Mucosa of gallbladder (tissue), 1 donor: Measurements from ENCODE around the gene NLGN1. TPM values are rescaled to one million over a fixed set of nuclear protein-coding genes. Genes with fewer than 3 reads are reported as not detected.

Experiments used
- DNase-seq: peaks from one replicate; pipeline ENCODE4 v3.0.0-alpha.2; 2020; ENCODE audit warnings: low spot score
- total RNA-seq: library from RNA; stranded (reverse); gene quantifications from one replicate; pipeline ENCODE4 v1.2.1, GENCODE V29; 2021
- donor health status: DM: no; HTN: no; CAD: no.

NLGN1 gene
- total RNA-seq, 1 donor from 2014 or later: 8.8 TPM

DNA sequence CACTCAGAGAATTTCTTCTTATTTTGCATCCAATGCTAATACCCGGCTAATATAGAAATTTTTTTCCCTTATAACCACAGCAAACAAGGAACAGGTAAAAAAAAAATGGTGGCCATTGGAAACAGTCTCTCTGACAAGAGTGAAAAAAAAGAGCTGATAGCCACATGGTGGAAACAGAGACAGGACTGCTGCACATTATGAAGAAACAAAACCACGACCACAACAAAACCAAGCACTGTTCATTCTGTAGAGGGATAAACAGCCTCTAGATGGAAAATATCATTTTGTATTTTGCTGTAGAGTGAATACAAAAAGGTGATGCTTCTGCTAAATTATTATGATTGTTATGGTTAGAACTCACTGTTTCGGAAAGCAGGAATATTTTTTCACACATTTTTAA is 686.2 kb downstream of the NLGN1 start:
- DNase-seq: no peak

- no peak for DNase-seq
These were observed 692.0 kb downstream of the NLGN1 start for GRCh38 chr3:174089592-174089991.

DNA sequence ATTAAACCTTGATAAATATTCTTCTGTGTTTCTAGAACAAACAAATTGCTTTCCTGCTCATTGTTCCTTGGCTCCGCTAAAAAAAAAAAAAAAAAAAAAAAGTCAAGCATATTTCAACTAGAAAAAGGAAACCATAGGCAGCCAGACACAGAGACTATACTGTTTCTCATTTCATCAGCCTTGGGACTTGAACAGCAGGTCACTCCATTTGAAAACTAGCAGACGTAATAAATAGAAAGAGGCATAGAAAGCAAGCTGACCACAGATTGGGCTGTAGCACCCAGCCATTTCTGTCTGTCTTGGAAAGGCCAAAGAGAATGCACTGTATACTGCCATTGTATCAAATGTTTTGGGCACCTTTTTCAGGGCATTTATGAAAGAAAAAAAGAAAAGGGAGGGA is 697.1 kb downstream of the NLGN1 start:
- no peak for DNase-seq

GRCh38 chr3:174097686-174098085 is 700.1 kb downstream of the NLGN1 start:
- no peak for DNase-seq

DNA sequence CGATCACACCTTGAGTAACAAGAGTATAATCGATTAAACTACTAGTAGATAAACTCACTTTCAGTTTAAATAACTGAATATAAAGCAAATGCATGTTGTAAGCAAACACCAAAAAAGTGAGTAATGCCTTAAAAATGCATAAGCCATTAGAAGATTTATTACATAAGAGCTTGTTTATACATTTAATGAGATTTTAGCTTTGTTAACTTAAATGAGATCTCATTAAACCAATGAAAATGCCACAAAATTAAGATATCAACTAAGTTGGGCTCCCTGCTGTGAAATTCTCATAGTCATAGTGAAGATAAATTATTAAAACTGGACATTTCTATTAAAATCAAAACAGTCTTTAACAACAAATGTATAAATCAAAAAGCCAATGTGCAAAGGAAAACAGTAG is 701.2 kb downstream of the NLGN1 start:
- no peak for DNase-seq

GRCh38 chr3:174099724-174100123 is 702.2 kb downstream of the NLGN1 start:
- DNase-seq: no peak

GRCh38 chr3:174100744-174101143 is 703.2 kb downstream of the NLGN1 start:
- DNase-seq: no peak

GRCh38 chr3:174101244-174101643 is 703.7 kb downstream of the NLGN1 start:
- DNase-seq: no peak

DNA sequence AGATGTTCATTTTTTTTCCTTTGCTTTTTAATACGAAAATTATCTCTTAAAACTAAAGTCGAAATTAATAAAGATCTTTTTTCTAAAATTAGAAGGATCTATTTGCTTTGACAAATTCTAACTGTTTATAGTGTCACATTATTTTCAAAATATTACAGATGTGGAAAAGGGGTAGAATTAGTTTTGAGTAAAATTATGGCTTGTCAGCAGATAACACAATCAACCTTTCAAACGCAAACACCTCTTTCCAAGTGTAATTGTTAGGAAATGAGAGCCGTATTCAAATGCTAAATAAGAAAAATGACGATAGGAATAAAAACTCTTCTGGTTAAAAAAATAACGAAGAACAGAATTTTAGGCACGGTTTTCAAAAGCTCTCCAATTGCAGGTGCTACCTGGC is 704.7 kb downstream of the NLGN1 start:
- DNase-seq: no peak

DNA sequence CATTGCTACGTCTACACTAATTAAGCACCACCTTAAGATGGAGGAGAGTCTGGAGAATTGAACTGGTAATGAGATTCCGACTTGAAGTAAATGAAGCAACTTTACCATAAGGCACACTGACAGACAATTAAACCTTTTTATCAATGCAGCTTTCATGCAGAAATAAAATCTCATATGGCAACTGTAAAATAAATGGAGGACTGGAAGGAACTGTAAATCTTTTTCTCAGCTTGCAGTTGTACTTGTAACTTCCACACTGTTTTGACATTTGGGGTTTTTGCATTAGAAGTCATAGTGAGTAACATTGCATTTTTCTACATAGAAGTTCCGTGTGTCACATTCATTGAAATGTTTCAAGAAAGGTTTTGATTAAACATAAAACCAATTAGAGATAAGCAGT is 705.3 kb downstream of the NLGN1 start:
- DNase-seq: no peak

DNA sequence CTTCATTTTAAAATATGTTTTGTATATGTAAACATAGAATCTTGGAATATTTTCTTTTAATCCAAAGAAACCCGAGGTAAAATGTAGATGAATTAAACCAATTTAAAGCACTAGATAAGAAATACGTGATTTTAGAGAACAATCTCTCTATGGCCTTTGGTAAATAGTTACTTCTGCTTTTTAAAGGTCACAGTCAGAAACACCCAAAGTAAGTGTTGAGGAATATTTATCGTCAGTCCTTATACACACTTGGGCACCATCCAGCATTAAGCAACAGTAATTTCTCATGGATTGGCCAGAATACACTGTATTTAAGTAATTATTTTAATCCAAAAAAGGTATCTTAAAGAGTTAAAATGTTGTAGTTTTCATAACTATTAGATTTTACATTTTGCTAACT is 713.2 kb downstream of the NLGN1 start:
- no peak for DNase-seq

GRCh38 chr3:174111776-174112175 is 714.2 kb downstream of the NLGN1 start:
- no peak for DNase-seq

GRCh38 chr3:174116421-174116820 is 718.9 kb downstream of the NLGN1 start:
- no peak for DNase-seq

GRCh38 chr3:174120997-174121396 is 723.5 kb downstream of the NLGN1 start:
- DNase-seq: no peak

DNA sequence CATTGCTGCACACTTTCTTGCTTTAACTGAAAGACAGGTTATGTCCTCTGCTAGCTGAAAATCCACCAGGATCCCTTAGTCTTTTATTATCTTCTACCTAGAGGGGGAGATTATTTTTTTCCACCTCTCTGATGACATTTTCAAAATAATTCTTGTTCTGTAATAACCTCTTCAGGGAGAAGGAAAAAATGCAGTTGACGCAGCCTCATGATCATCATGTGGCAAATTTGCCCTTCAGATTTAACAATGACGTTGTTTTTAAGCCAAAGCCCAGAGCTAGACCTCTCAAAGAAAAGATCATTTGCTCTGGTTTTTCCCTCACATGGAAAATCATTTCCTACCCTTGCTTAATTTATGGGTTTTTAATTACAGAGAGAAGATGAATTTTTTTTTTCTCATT is 724.9 kb downstream of the NLGN1 start:
- DNase-seq: no peak

- DNase-seq: no peak
These were observed 727.8 kb downstream of the NLGN1 start for GRCh38 chr3:174125267-174125824.

GRCh38 chr3:174126990-174127758 is 729.6 kb downstream of the NLGN1 start:
- no peak for DNase-seq

- DNase-seq: no peak
These were observed 734.5 kb downstream of the NLGN1 start for GRCh38 chr3:174132006-174132405.

GRCh38 chr3:174132421-174133042 is 735.0 kb downstream of the NLGN1 start:
- DNase-seq: peak; percentile 61

DNA sequence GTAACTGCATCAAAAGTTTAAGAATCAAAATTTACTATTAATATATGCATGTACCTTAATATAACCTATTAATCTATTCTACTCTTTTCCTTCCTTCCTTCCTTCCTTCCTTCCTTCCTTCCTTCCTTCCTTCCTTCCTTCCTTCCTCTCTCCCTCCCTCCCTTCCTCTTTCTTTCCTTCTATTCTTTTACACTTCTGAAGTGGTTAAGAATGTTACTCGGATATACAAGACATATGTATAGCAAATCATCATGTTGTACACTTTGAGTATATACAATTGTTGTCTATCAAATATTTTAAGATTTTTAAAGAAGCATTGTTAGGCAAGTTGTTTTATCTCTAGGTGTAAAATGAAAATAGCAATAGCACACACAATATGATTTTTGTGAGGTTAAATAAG is 748.5 kb downstream of the NLGN1 start:
- DNase-seq: no peak

GRCh38 chr3:174147798-174148197 is 750.3 kb downstream of the NLGN1 start:
- DNase-seq: no peak

DNA sequence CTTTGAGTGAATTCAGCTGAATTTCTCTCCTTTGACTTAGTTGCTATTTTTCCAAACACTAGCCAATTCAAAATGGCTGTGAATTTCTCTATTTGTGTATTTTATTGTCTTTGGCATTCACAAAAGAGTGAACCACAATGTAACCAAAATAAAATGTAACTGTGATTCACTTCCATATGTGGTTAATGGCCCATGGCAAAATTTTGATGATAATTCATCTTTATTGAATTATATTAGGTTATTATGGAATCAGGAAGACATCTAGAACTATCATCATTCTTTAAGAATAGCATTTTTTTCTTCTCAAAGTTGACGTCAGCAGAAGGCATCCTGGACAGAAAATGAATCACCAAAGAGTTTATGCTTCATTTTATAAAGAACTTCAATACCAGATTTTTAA is 756.3 kb downstream of the NLGN1 start:
- DNase-seq: no peak

DNA sequence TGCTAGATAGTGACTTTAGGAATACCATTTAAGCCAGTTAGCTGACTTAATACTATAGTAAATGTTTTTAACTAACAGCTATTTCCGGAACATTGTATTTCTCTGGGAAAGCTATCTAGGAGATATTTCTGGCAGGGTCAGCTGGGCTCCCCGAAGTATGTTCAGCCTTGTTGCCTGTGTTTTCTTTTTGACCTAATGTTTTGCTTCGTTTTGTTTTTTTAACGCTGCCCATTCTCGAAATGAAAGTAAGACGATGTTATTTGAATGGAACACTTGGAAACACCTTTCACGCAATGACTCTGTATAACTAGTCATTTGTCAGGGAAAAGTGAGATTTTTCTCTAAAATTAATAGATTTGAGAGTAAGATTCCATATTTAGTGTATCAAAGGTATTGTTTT is 758.7 kb downstream of the NLGN1 start:
- no peak for DNase-seq
